Subcutaneous abdominal adipose tissue (tissue), 5 donors: ENCODE measurements around the gene PCYOX1L.

Source experiments
- H3K27ac ChIP-seq: one replicate; pipeline ENCODE4 v1.7.0; 2013; ENCODE audit warnings: low read depth, mild to moderate bottlenecking, inconsistent platforms, low read length, moderate library complexity
- H3K27me3 ChIP-seq, 5 donors: one replicate each; pipeline ENCODE4 v1.7.0; 2013; ENCODE audit warnings: low read length in 5 of 5, inconsistent platforms in 1 of 5; ENCODE audit not compliant: control insufficient read depth in 5 of 5, insufficient read depth in 4 of 5
- H3K36me3 ChIP-seq, 5 donors: one replicate each; pipeline ENCODE4 v1.7.0; 2013; ENCODE audit warnings: low read length in 5 of 5; ENCODE audit not compliant: control insufficient read depth in 5 of 5, insufficient read depth in 5 of 5
- H3K4me1 ChIP-seq, 5 donors: one replicate each; pipeline ENCODE4 v1.7.0; 2013; ENCODE audit warnings: low read length in 5 of 5, mild to moderate bottlenecking in 3 of 5, moderate library complexity in 1 of 5; ENCODE audit not compliant: control insufficient read depth in 5 of 5, insufficient read depth in 5 of 5
- H3K4me3 ChIP-seq, 5 donors: one replicate each; pipeline ENCODE4 v1.7.0; 2013; ENCODE audit warnings: low read length in 5 of 5, low read depth in 1 of 5
- H3K9ac ChIP-seq, 5 donors: one replicate each; pipeline ENCODE4 v1.7.0; 2013; ENCODE audit warnings: low read length in 5 of 5, mild to moderate bottlenecking in 4 of 5, moderate library complexity in 3 of 5
- H3K9me3 ChIP-seq, 5 donors: one replicate each; pipeline ENCODE4 v1.7.0; 2013; ENCODE audit warnings: low read length in 5 of 5; ENCODE audit not compliant: control insufficient read depth in 5 of 5
- donor health status: healthy.
- donor health status: healthy.
- donor health status: healthy.
- donor health status: healthy.
- donor health status: healthy.

Gene PCYOX1L

DNA sequence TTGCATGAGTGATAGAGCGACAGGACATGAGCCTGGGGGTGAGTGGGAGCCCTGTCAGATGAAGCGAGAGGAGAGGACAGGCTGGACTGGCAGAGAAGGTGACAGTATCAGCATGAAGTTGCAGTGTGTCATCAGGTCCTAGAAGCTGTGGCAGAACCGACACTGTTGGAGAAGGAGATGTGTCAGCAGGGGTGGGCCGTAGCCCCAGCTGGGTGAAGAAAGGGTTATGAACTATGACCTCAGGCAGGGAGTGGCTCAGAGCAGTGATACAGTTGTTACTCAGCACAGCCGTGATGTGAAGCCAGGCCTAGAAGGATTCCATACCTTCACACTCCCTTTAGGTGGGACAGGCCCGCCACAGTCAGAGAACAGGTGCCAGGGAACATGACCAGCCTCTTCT lies 7.6 kb downstream of the PCYOX1L start:
- no peaks in the 10 kb centered on the region for H3K27me3 ChIP-seq
- H3K9ac ChIP-seq: no peak overlapping the region
- H3K27ac ChIP-seq: no peak overlapping the region
- H3K36me3 ChIP-seq: no peaks in the 10 kb centered on the region
- peaks cover 0 to 7% (median 0%) of the 10 kb centered on the region in 5 donors for H3K4me1 ChIP-seq
- H3K9me3 ChIP-seq: no peaks in the 10 kb centered on the region
- no peak overlapping the region for H3K4me3 ChIP-seq

DNA sequence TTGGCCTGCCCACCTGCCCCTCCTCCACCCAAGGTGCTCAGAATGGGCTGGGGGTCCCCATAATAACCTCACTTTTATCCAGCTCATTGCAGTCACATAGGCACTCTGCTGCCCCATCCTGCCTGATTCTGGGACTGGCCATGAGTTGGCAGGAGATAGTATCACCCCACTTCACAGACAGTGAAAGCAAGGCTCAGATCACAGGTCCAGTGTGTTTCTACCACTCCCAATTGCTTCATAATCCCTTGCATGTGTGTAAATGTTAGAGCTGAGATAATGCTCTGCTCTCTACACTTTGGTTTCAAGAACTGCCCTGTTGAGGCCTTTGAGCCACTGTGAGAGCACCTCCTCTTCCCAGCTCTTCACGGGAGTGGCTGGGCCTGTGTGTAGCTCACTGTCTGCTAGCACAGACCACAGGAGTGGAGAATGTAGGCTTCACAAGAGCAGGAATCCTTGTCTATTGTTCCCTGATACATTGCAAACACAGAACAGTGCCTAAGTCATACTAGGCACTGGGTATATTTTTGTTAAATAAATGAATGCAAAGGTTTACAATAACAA lies 8.4 kb downstream of the PCYOX1L start:
- no peak overlapping the region for H3K9ac ChIP-seq
- no peaks in the 10 kb centered on the region for H3K27me3 ChIP-seq
- H3K27ac ChIP-seq: no peak overlapping the region
- no peaks in the 10 kb centered on the region for H3K9me3 ChIP-seq
- no peak overlapping the region for H3K4me3 ChIP-seq
- no peaks in the 10 kb centered on the region for H3K36me3 ChIP-seq
- H3K4me1 ChIP-seq: peaks cover 0 to 8% (median 2%) of the 10 kb centered on the region in 5 donors

DNA sequence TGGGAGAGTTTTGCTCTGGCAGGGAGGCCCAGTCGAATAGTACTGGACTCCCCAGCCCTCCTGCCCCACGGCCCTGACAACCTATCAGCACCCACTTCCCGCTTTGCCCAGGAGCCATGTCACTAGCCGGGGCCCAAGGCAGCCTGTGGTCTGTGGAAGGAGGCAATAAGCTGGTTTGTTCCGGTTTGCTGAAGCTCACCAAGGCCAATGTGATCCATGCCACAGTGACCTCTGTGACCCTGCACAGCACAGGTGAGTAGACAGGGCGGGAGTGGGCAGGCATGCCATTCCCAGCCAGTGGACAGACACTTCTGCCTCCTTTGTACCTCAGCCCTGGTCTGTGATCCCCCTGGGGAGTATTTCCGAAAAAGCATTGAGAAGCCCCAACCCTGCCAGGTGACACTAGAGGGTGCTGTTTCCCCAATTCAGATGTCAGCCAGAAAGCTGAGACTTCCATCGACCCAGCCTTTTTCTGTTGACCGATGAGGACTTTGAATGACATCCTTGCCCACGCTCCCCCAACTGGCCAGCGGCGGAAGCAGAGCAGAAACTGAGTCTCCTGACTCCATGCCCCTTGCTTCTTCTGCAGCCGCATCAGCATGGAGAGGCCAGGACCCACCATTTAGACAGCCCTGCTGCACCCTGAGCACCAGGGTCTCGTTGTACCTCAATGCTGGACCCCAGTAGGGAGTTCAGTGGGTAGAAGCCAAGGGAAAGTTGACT lies 9.6 kb downstream of the PCYOX1L start:
- no peak overlapping the region for H3K27ac ChIP-seq
- H3K36me3 ChIP-seq: no peaks in the 10 kb centered on the region
- peaks cover 0 to 17% (median 3%) of the 10 kb centered on the region in 5 donors for H3K4me1 ChIP-seq
- H3K4me3 ChIP-seq: no peak overlapping the region
- H3K27me3 ChIP-seq: peaks cover 0 to 2% (median 0%) of the 10 kb centered on the region in 5 donors
- no peak overlapping the region for H3K9ac ChIP-seq
- H3K9me3 ChIP-seq: no peaks in the 10 kb centered on the region

DNA sequence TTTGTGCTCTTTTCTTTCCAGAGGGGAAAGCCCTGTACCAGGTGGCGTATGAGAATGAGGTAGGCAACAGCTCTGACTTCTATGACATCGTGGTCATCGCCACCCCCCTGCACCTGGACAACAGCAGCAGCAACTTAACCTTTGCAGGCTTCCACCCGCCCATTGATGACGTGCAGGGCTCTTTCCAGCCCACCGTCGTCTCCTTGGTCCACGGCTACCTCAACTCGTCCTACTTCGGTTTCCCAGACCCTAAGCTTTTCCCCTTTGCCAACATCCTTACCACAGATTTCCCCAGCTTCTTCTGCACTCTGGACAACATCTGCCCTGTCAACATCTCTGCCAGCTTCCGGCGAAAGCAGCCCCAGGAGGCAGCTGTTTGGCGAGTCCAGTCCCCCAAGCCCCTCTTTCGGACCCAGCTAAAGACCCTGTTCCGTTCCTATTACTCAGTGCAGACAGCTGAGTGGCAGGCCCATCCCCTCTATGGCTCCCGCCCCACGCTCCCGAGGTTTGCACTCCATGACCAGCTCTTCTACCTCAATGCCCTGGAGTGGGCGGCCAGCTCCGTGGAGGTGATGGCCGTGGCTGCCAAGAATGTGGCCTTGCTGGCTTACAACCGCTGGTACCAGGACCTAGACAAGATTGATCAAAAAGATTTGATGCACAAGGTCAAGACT lies 10.3 kb downstream of the PCYOX1L start:
- no peaks in the 10 kb centered on the region for H3K9me3 ChIP-seq
- H3K36me3 ChIP-seq: no peaks in the 10 kb centered on the region
- H3K4me1 ChIP-seq: peaks cover 0 to 17% (median 3%) of the 10 kb centered on the region in 5 donors
- H3K27ac ChIP-seq: no peak overlapping the region
- peaks cover 0 to 2% (median 0%) of the 10 kb centered on the region in 5 donors for H3K27me3 ChIP-seq
- H3K9ac ChIP-seq: no peak overlapping the region
- no peak overlapping the region for H3K4me3 ChIP-seq

DNA sequence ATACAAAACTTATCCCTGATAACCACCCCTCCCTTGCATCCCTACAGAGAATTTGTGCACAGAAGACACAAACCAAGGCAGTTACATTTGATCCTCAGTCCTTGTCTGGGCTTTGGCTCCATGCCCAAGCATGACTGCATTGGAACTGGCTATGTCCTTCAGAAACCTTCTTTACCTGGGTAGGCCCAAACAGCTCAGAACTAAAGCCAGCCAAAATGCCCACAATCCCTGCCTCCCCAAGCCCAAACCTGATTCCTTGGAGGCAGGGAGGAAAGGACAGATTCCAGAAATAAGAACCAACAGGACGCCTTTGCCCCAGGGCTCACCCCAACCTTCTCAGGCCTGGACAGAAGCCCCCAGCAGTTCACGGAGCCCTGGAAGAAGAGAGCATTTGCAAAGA lies 13.0 kb downstream of the PCYOX1L start:
- no peaks in the 10 kb centered on the region for H3K9me3 ChIP-seq
- peaks cover 0 to 2% (median 0%) of the 10 kb centered on the region in 5 donors for H3K27me3 ChIP-seq
- H3K4me3 ChIP-seq: no peak overlapping the region
- no peak overlapping the region for H3K9ac ChIP-seq
- no peaks in the 10 kb centered on the region for H3K36me3 ChIP-seq
- no peak overlapping the region for H3K27ac ChIP-seq
- peaks cover 0 to 17% (median 3%) of the 10 kb centered on the region in 5 donors for H3K4me1 ChIP-seq

DNA sequence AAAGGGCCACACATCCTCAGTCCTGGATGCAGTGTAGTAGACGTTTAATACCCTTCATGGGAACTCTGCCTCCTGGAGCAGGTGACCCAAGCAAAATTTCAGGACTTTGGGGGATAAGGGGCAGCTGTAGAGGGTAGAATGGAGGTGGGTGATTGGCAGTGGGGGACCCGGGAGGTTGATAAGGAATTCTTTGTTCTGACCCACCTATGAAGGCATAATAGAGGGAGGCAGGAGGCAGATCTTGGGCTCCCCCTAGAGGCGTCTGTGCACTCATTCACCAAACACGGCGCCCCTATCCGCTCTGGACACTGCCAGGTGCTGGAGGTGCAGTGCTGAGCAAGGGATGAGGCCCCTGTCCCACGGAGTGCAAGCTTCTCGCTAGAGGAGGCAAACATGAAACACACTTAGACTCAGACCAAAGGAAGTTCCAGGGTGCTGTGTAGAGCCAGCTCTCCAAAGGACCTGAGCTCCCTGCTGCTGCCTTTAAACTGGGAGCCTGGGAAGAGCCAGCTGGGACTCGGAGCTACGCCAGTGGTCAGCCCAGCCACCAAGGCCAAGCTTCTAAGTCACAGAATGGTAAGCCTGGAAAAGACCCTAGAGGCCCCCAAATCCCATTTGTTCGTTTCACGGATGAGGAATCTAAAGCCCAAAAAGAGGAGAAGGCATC lies 13.6 kb downstream of the PCYOX1L start:
- H3K4me1 ChIP-seq: peaks cover 0 to 17% (median 3%) of the 10 kb centered on the region in 5 donors
- H3K36me3 ChIP-seq: no peaks in the 10 kb centered on the region
- no peak overlapping the region for H3K27ac ChIP-seq

DNA sequence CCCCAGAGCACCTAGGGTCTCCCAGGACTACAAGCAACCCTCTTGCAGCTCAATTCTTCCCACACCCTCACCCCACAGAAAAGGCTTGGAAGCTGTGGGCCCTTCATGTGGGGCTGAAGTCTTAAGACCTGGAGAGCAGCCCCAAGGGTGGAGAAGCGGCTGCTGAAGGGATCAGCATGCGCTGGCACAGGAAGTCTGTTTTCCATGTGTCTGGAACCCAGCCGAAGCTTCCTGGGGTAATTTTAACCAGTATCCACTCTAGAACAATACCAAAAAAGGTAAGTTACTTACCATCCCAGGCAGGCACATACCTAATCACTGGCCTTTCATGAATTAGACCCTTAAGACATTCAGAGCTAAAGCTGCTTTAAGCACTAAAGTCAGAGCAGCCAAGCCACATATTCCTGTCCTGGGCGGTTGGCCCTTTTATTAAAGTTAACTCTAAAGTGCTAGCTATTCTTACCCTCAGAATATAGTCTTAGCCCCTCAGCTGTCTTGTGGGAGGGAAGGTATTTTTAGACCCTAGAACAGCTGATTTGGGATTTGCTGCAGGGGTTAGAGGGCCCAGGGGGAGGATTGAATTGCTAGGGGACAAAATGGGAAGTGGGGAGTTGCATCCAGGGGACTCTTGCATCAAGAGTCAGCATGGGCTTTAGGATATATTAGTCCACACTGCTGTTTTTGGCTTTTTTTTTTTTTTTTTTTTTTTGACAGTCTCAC lies 14.4 kb downstream of the PCYOX1L start:
- Histone ChIP-seq H3K9me3 (no peaks in the 10 kb centered on the region), H3K4me3 (no peak overlapping the region), H3K36me3 (no peaks in the 10 kb centered on the region), H3K27ac (no peak overlapping the region), H3K27me3 (peaks cover 0 to 2% (median 0%) of the 10 kb centered on the region in 5 donors), H3K4me1 (peaks cover 0 to 16% (median 3%) of the 10 kb centered on the region in 5 donors), H3K9ac (no peak overlapping the region)

More for the DNA sequence above, 13.6 kb downstream of the PCYOX1L start:
- no peak overlapping the region for H3K9ac ChIP-seq
- H3K4me3 ChIP-seq: no peak overlapping the region
- H3K27me3 ChIP-seq: peaks cover 0 to 2% (median 0%) of the 10 kb centered on the region in 5 donors
- no peaks in the 10 kb centered on the region for H3K9me3 ChIP-seq

DNA sequence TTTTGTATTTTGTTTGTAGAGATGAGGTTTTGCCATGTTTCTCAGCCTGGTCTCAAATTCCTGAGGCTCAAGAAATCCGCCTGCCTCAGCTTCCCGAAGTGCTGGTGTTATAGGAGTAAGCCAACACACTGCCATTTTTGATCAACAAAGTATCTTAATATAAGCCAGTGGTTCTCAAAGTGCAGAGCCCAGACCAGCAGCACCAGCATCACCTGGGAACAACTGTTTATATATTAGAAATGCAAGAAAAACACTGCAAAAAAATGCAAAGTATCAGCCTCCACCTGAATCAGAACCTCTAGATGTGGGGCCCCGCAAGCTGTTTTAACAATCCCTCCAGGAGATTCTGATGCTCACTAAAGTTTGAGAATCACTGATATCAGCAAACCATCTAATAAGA lies 15.1 kb downstream of the PCYOX1L start:
- Histone ChIP-seq H3K9me3 (no peaks in the 10 kb centered on the region), H3K27me3 (peaks cover 0 to 2% (median 0%) of the 10 kb centered on the region in 5 donors), H3K27ac (no peak overlapping the region), H3K4me1 (peaks cover 0 to 12% (median 0%) of the 10 kb centered on the region in 5 donors), H3K4me3 (no peak overlapping the region), H3K36me3 (no peaks in the 10 kb centered on the region), H3K9ac (no peak overlapping the region)

DNA sequence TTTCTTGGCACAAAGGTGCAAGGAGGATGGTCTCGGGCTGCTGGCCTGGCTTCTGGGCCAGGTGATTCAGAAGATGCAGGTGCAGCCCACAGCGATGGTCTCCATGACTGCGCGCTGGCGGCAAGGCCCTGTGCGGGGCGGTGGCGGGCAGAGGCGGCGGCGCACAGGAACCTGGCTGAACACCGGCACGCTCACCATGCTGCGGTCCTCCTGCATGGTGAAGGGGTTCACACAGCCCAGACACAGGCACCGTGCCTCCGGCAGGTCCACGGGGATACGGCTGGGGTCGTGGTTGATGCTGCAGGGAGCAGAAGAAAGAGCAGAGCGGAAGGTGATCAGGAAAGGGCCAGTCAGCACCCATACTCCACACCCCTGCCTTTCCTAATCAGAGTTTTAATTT lies 16.5 kb downstream of the PCYOX1L start:
- Histone ChIP-seq H3K27me3 (peaks cover 0 to 2% (median 0%) of the 10 kb centered on the region in 5 donors), H3K36me3 (no peaks in the 10 kb centered on the region), H3K9me3 (no peaks in the 10 kb centered on the region), H3K4me3 (no peak overlapping the region), H3K27ac (no peak overlapping the region), H3K9ac (no peak overlapping the region), H3K4me1 (peaks cover 0 to 12% (median 0%) of the 10 kb centered on the region in 5 donors)
